Ishikawa (cell line): ENCODE measurements around the gene MRPL17.

Source experiments
- CEBPB ChIP-seq: IDR thresholded peaks from 2 replicates; pipeline ENCODE4 v1.6.1; 2012
- EGR1 ChIP-seq: IDR thresholded peaks from 2 replicates; pipeline ENCODE4 v1.6.1; 2012
- EP300 ChIP-seq: IDR thresholded peaks from 2 replicates; pipeline ENCODE4 v1.6.1; 2012; ENCODE audit warnings: borderline replicate concordance
- FOXM1 ChIP-seq: IDR thresholded peaks from 2 replicates; pipeline ENCODE4 v1.6.1; 2012; ENCODE audit warnings: low read depth, borderline replicate concordance
- RAD21 ChIP-seq: IDR thresholded peaks from 2 replicates; pipeline ENCODE4 v1.6.1; 2012; ENCODE audit warnings: low read depth
- REST ChIP-seq: IDR thresholded peaks from 2 replicates; pipeline ENCODE4 v1.6.1; 2012; ENCODE audit warnings: low read depth, mild to moderate bottlenecking
- YY1 ChIP-seq: IDR thresholded peaks from 2 replicates; pipeline ENCODE4 v1.6.1; 2012; ENCODE audit warnings: low read depth
- ZBTB7A ChIP-seq: IDR thresholded peaks from 2 replicates; pipeline ENCODE4 v1.6.1; 2012; ENCODE audit warnings: low read depth
- TF ChIP-seq, protein P1 (sequence below): IDR thresholded peaks from 2 replicates; pipeline ENCODE4 v1.6.1; 2012
- TF ChIP-seq, protein P2 (sequence below): IDR thresholded peaks from 2 replicates; pipeline ENCODE4 v1.6.1; 2012

GRCh38 chr11:6725386-6725896 is 42.3 kb upstream of the MRPL17 start:
- TF ChIP-seq EGR1 (no peak), REST (no peak), EP300 (no peak), FOXM1 (no peak), YY1 (no peak), CEBPB (no peak), RAD21 (no peak), ZBTB7A (no peak)
- TF ChIP-seq, protein P1, sequence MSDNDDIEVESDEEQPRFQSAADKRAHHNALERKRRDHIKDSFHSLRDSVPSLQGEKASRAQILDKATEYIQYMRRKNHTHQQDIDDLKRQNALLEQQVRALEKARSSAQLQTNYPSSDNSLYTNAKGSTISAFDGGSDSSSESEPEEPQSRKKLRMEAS, result no peak
- TF ChIP-seq, protein P2, sequence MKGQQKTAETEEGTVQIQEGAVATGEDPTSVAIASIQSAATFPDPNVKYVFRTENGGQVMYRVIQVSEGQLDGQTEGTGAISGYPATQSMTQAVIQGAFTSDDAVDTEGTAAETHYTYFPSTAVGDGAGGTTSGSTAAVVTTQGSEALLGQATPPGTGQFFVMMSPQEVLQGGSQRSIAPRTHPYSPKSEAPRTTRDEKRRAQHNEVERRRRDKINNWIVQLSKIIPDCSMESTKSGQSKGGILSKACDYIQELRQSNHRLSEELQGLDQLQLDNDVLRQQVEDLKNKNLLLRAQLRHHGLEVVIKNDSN, result no peak
